DMS79 (cell line): Measurements from ENCODE around the gene ZNF200.
"Not testable (repeated sequence)": the region's sequence is repeated elsewhere in the genome, so short reads cannot be mapped to it uniquely, and the experiment has no call there.

Experiments used
- DNase-seq: peaks from one replicate; lab custom pipeline; 2025; lab: John Stamatoyannopoulos, UW

The ZNF200 gene

DNA sequence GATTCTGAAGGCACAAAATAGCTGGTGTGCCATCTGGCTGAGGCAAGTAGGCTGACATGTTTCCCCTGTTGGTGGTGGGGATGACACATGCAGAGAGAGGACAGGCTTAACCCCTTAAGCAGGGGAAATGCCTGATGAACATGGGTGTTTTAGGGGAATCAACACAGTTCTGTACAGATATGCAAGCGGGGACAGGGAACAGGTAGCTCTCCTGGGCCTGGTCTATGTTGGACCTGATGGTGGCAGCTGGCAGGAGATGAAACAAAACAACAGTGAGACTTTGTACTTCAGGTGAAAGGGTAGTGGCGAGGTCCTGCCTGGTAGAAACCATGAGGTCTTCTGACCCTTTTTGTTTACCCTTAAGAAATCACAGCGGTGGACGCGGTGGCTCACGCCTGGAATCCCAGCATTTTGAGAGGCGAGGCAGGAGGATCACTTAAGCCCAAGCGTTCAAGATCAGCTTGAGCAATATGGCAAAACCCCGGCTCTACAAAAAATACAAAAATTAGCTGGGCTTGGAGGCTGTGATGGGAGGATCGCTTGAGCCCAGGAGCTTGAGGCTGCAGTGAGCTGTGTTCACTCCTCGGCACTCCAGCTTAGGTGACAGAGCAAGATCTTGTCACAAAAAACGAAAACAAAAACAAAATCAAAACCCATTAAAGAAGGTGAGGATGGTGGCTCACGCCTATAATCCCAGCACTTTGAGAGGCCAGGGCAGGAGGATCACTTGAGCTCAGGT, 36.5 kb downstream of the ZNF200 start:
- DNase-seq = no peak

DNA sequence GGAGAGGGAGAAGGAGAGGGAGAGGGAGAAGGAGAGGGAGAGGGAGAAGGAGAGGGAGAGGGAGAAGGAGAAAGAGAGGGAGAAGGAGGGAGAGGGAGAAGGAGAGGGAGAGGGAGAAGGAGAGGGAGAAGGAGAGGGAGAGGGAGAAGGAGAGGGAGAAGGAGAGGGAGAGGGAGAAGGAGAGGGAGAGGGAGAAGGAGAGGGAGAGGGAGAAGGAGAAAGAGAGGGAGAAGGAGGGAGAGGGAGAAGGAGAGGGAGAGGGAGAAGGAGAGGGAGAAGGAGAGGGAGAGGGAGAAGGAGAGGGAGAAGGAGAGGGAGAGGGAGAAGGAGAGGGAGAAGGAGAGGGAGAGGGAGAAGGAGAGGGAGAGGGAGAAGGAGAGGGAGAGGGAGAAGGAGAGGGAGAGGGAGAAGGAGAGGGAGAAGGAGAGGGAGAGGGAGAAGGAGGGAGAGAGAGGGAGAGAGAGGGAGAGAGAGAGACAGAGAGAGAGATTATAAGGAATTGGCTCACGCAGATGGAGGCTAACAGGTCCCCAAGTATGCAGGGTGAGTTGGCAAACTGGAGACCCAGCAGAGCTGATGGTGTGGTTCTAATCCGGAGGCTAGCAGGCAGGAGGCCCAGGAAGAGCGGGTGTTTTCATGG, 37.1 kb downstream of the ZNF200 start:
- DNase-seq = not testable (repeated sequence)

DNA sequence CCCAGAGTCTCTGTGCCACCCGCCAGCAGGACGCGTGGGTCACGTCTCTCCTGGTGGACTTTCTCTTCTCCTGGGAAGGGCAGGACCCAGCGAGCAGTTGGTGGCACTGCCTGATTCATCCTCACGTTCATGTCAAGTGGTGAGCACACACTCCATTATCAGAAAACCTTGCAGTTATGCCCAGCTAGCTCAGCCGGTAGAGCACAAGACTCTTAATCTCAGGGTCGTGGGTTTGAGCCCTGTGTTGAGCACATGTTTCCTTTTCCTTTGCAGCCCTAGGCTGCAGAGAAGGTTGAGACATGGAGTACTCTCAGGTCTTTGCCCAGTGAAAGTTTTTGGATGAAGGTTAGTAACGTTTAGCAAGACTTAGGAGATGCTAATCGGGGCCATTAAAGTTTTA, 39.0 kb downstream of the ZNF200 start:
- DNase-seq = no peak

DNA sequence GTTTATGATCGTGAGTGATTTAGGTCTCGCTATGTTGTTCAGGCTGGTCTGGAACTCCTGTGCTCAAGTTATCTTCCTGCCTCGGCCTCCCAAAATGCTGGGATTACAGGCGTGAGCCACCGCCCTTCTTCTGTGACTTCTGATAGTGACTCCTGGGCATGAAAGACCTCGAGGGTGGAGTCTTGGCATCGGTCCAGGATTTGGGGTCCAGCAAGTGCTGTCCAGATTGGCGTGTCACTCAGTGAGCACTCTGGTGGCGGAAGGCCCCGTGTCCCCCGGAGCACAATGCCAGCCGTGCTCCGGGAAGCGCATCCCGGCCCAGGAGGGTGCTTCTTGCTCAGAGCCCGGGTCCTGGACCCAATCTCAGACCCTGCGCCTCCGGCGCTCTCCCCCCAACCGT, 40.2 kb downstream of the ZNF200 start:
- DNase-seq = no peak

DNA sequence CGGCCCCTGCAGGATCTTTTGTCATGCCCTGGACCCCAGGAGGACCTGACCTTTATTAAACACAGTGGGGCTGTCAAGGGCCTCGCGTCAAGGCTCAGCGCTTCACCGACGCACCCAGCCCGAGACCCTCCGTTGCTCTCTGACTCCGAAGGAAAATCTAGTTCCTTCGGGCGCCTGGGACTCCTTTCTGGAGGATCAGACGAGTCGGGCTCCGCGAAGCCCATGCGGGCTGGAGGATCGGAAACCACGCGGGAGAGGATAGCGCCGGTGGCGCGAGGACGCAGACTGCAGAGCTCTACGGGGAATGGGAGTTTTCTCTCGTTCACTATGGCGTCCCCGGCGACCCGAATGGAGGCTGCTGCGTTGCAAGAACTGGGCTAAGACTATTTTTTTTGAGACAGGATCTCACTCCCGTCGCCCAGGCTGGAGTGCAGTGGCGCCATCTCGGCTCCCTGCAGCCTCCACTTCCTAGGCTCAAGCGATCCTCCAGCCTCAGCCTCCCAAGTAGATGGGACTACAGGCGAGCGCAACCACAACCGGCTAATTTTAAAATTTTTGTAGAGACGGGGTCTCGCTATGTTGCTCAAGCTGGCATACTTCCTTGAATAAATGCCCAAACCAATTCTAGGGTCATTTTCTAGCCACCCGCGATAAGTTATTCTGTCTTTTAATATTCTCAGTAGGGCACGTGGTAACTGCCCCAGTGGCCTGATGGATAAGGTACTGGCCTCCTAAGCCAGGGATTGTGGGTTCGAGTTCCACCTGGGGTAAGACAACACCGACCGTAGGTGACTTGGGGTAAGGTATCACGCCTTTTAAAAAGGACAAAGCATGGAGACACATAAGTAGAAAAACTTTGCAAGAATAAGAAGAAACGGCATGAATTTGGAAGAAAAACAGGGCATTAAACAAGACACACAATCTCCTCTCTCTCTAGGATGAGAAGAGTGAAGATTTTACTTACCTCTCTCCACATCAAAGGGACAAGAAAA, 41.4 kb downstream of the ZNF200 start:
- DNase-seq = no peak

DNA sequence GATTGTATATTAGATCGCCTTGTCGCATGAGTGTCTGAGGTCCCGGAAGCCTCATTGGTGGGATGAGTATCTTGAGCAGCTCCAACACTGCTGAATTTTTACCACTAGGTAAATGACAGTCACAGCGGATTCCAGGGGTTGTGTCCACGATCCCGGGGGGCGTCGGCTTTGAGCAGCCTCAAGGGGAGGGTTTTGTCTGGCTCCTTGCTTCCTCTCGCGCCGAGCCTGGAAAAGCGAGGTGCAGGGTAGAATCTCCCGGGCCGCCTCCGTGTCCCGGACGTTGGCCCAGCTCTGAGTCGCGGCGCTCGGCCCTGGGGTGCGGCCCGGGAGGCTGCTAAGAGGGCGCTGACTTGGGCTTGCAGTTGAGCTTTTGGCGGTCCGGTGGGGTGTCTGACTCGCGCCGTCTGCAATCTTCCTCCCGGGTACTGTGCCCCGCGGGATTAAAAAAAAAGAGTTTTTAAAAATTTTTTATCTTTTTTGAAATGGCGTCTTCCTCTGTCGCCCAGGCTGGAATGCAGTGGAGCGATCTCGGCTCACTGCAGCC, 42.4 kb downstream of the ZNF200 start:
- no peak for DNase-seq

DNA sequence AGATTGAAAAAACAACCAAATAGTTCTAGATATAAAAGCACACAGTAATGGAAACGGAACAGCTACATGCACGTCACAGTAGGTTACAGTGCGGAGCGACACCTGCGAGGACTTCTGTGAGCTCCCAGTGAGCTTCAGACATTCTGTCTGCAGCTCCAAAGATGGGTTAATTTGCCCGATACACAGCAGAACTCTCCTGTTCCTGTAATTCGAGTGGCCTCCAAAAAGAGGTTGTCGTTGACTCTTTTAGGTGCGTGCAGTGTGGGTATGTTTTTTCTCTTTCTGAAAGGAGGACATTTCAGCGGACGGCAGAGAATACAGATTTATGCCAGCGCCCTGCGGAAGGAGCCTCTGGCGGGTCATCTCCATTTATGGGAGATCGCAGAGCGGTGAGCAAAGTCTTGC, 44.0 kb downstream of the ZNF200 start:
- no peak for DNase-seq

DNA sequence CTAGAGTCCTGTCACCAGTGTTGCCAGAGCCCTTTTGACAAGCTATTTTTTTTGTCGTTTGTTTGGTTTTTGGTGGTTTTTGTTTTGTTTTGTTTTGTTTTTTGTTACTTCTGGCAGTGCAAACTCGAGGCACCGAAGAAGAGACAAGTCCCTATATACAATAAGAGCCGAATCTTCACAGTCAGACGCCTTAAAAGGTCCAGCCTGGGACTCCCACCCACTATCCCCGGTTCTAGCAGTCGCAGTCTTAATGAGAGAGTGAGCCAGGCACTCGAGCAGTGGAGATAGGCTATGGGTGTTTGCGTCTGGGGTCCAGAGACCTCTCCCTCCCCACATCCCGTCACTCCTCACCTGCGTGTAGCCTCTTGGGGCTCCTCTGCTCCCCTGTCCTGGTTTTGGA, 45.1 kb downstream of the ZNF200 start:
- no peak for DNase-seq

DNA sequence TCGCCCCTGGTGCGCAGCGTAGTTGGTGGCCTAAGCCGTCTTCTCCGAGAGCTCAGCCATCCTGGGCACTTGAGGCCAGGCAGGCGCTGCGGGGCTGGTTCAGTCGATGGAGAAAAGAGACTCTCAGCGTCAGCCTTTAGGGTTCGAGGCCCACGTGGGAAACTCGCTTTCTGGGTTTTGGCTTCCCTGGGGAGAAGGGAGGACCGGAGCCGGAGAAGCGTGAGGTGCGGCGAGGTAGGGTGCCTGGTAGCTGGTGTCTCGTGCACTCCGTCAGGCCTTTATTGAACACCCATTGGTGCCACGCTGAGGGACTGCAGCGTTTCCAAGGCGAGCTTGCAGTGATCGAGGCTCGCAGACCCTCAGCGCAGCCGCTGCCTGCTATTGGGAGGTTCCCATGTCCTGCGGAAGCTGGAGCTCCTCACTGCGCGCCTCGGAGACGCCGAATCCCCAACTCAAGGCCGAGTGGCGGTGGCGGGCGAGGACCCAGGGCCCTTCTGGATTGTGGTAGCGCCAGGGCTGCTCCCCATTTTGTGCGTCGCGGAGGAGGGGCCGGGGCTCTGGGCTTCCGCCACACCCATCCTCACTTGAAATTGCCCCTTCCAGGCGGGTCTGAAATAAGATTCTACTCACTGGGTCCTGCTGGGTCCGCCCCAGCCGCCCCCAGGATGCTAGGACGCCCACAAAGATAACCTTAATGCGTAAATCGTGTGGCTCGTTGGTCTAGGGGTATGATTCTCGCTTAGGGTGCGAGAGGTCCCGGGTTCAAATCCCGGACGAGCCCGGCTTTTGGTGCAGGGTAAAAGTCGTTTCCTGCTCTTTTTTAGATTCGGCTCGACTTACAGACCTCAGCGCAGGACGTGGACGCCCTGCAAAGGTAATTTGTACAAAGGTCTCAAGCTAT, 45.8 kb downstream of the ZNF200 start:
- peak; percentile 47 for DNase-seq

DNA sequence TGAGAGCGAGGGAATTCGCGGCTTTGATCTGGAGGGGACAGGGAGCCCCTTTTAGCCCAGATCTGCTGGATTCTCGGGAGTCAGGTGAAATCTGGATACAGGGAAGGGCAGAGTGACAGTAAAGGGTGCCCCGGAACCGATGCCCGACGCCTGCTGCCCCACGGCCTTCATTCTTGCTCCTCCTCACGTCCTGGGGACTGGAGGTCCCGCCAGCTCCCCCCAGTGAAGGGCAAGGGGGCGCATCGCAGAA, 46.4 kb downstream of the ZNF200 start:
- DNase-seq = no peak

DNA sequence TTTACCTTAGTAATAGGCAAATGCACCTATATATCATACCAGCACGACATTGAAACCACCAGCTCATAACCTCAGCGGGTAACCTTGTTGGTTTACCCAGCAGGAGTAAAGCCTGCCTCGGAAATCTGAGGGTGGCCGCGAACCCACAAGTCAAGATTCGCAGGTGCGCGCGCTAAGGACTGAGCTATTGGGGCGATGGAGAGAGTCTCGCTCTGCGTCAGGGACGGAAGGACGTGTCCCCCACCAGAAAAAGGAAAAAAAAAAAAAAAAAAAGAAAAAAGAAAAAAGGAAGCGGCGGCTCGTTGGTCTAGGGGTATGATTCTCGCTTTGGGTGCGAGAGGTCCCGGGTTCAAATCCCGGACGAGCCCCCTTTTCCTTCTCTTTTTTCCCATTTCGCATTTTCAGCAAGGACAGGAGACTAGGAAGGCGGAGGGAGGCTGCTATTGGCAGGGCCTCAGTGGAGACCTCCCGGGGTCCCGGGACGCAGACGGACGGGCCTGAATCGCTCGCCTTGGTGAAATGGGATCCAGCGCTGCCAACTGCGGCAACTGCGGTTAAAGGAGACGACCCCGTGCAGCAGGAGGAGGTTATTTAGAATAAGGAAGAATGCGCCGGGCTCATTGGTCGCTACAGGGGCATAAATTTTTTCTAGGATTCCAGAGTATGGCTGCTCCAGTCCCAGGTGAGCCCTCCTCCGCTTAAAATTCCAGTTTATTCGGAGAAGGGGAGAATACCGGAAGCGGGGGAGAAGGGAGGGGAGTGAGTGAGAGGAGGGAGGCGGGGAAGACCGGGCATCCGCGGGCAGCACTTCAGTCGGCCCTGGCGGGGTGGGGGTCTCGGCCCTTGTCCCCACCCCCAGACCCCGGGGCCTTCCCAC, 46.9 kb downstream of the ZNF200 start, which contains the start of gene OR1F1:
TSS of gene OR1F1 (plus strand) at position 407 of the 877 bp plus-strand sequence.
- DNase-seq = peak; percentile 48

DNA sequence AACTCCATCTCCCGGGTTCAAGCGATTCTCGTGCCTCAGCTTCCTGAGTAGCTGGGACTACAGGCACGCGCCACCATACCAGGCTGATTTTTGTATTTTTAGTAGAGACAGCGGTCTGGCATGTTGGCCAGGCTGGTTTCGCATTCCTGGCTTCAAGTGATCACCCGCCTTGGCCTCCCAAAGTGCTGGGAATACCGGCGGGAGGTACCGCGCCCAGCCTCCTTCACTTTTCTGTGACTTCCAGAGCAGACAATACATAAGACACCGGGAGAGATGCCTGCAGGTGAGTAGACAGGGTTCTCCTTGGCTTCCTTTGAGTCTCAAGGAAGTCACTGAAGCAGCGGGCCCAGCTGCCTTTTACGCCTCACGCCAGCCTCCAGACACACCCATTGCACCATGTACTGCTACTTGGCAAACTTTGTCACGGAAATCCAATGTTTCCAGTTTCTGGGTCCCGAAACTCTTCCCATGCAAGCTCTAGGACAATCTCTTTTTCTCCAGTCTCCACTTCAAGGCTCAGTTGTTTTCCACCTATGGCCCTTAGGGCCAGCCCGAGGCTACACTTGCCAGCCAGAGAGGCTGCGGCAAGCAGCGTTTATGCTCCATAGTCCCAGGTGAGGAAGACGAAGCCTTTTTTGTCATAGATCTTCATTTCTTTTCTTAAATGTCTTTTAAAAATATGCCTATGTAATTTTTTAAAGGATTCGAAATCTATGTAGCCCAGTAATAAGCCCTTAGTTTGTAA, 47.8 kb downstream of the ZNF200 start:
- no peak for DNase-seq

DNA sequence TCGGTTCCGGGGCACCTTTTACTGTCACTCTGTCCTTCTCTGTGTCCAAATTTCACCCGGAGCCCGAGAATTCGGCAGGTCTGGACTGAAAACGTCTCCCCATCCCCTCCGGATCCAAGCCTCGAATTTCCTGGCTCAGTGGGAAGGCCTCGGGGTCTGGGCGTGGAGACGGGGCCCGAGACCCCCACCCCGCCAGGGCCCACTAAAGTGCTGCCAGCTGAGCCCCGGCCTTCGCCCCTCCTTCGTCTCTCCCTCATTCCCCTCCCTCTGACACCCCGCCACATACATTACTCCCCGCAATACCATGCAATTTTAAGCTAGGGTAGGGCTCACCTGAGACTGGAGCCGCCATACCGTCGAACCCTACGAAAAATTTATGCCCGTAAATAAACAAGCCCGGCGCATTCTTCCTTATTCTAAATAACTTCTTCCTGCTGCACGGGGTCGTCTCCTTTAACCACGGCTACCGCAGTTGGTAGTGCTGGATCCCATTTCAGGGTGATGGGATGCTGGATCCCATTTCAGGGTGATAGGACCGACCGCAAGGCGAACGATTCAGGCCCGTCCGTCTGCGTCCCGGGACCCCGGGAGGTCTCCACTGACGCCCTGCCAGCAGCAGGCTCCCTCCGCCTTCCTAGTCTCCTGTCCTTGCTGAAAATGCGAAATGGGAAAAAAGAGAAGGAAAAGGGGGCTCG, 51.4 kb downstream of the ZNF200 start:
- DNase-seq = no peak

DNA sequence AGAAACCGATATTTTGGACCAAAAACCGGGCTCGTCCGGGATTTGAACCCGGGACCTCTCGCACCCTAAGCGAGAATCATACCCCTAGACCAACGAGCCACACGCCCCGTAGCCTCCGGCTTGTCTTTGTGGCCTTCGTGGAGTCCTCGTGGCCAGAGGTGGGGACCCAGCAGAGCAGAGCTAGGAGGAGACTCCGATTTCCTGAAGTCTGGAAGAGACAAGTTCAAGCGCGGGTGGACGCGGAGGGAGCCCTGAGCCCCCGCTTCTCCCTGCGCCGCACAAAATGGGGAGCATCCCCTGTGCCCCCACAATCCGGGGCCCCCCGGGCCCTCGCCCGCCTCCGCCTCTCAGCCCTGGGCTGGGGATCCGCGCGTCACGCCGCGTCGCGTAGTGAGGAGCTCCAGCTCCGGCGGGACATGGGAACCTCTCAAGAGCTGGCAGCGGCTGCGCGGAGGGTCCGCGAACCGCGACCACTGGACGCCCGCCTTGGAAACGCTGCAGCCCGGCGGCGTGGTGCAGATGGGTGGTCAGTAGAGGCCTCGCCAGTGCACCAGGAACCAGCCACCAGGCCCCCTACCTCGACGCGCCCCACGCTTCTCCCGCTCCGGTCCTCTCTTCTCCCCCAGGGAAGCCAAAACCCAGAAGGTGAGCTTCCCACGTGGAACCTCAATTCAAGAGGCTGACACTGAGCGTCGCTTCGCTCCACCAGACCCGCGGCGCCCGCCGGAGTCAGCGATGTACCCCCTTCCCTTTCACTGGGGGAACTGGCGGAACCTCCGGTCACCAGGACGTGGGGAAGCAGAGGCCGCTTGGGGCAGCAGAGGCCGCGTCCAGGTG, 52.1 kb downstream of the ZNF200 start:
- DNase-seq = peak; percentile 18

DNA sequence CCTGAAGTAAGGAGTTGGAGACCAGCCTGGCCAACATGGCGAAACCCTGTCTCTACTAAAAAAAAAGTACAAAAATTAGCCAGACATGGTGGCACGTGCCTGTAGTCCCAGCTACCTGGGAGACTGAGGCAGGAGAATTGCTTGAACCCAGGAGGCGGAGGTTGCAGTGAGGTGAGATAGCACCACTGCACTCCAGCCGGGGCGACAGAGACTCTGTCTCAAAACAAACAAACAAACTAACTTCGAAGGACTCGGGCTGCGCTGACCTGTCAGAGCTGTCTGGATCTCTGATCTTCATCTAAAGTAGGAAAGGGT, 52.7 kb downstream of the ZNF200 start:
- DNase-seq = not testable (repeated sequence)

DNA sequence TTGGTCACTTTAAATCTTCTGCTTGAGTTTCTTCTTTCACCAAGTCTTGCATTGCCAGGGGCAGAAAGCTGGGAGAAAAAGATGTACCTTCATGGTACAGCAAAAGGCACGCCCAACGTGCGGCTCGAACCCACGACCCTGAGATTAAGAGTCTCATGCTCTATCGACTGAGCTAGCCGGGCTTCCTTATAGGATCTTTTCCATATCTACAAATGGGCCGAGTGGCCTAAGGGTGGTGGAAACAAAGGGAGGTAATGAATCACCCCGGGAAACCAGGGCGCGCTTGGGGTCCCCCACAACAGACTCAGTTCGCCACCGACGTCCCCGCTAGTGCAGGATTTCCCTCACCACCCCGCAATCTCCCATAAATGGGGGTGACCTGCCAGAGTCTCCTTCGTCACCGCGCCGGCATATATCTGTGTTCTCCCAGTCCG, 54.5 kb downstream of the ZNF200 start:
- DNase-seq = no peak

DNA sequence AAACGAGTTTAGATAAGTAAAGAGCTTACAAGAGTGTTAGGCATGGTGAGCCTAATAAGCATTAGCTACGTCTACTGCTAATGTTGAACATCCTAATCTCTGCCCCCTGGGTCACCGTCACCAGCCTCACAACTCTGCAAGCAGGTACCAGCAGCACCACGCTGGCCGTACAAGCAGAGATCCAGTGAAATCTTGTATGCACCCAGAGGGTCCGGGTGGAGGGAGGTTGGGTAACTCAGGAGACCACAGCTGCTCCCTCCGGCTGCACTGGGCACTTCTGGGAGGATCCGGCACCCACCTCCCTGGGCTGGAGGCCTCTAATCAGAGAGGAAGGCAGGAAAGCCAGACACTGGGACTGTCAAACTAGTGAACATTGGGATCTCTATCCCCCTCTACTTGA, 55.3 kb downstream of the ZNF200 start:
- no peak for DNase-seq
